ENCODE data around the gene ATP6V0C. TPM values are rescaled to one million over a fixed set of nuclear protein-coding genes. Genes with fewer than 3 reads are reported as not detected.

Gene ATP6V0C
- total and polyA plus RNA-seq, 2 experiments from 2014 or later, result 81.4 to 375 TPM

- DNase-seq (ENCODE audit: low spot score), result no peak
- TF ChIP-seq EZH2 (IDR thresholded peaks at IDR 0.05; ENCODE audit: borderline replicate concordance) (no peak), EZH2phosphoT487 (IDR thresholded peaks at IDR 0.05; ENCODE audit: low read depth, severe bottlenecking, unreplicated experiment) (no peak), CTCF (IDR thresholded peaks at IDR 0.05; ENCODE audit: poor library complexity) (no peak)
- Histone ChIP-seq H3K9me2 (replicated peaks; ENCODE audit: insufficient read depth) (no peaks in the 10 kb centered on the region), H3K9me3 (ENCODE audit: low read depth) (no peaks in the 10 kb centered on the region), H4K20me1 (ENCODE audit: insufficient read depth, poor library complexity, severe bottlenecking) (no peaks in the 10 kb centered on the region), H3K27me3 (no peaks in the 10 kb centered on the region), H3K27ac (no peak overlapping the region), H2AFZ (no peak overlapping the region), H3K4me1 (ENCODE audit: insufficient read depth) (peaks cover 8% of the 10 kb centered on the region), H3K36me3 (replicated peaks; ENCODE audit: insufficient read depth, low read depth) (no peaks in the 10 kb centered on the region), H3K4me2 (no peak overlapping the region), H3K4me3 (no peak overlapping the region), H3K79me2 (peaks cover under 1% of the 10 kb centered on the region)
- 92% methylated on average over 18 of the region's 18 CpGs for WGBS (ENCODE audit: low lambda C conversion rate, missing lambda C conversion rate)
Measured at GRCh38 chr16:2508722-2509400, 4.9 kb upstream of the ATP6V0C start.

DNA sequence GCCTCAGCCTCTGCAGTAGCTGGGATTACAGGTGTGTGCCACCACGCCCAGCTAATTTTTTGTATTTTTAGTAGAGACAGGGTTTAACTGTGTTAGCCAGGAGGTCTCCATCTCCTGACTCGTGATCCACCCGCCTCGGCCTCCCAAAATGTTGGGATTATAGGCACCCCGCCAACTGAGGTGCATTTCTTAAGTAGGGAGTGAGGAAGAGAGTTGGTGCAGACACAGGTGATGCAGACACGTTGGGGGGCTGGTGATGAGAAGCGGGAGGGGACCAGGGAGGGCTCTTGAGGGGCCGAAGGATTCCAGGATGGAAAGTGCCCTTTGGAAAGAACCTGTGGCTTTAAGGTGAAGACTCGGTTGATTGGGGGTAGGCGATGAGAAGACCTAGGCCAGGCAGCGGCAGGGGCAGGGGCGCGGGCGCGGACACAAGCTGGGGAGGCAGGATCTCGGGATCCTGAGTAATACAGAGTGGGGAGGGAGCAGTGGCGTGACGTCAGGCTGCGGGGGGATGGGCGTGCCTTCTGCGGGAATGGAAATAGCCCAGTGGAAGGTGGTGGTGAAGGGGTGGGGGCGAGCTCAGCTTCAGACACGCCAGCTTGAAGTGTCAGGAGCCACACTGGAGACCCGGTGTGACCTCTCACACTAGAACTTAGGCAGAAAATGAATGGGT, 2.5 kb upstream of the ATP6V0C start:
- Histone ChIP-seq H3K4me2 (no peak overlapping the region), H3K9me3 (ENCODE audit: low read depth) (no peaks in the 10 kb centered on the region), H4K20me1 (ENCODE audit: insufficient read depth, poor library complexity, severe bottlenecking) (peaks cover 20% of the 10 kb centered on the region), H3K27ac (no peak overlapping the region), H3K4me3 (no peak overlapping the region), H3K36me3 (replicated peaks; ENCODE audit: insufficient read depth, low read depth) (no peaks in the 10 kb centered on the region), H3K9me2 (replicated peaks; ENCODE audit: insufficient read depth) (no peaks in the 10 kb centered on the region), H3K4me1 (ENCODE audit: insufficient read depth) (peaks cover 17% of the 10 kb centered on the region), H2AFZ (no peak overlapping the region), H3K27me3 (no peaks in the 10 kb centered on the region), H3K79me2 (peaks cover 25% of the 10 kb centered on the region)
- DNase-seq (ENCODE audit: low spot score), result peak; percentile 74
- 76% methylated on average over 13 of the region's 24 CpGs for WGBS (ENCODE audit: low lambda C conversion rate, missing lambda C conversion rate)
- TF ChIP-seq CTCF (IDR thresholded peaks at IDR 0.05; ENCODE audit: poor library complexity) (no peak), EZH2 (IDR thresholded peaks at IDR 0.05; ENCODE audit: borderline replicate concordance) (no peak), EZH2phosphoT487 (IDR thresholded peaks at IDR 0.05; ENCODE audit: low read depth, severe bottlenecking, unreplicated experiment) (no peak)

DNA sequence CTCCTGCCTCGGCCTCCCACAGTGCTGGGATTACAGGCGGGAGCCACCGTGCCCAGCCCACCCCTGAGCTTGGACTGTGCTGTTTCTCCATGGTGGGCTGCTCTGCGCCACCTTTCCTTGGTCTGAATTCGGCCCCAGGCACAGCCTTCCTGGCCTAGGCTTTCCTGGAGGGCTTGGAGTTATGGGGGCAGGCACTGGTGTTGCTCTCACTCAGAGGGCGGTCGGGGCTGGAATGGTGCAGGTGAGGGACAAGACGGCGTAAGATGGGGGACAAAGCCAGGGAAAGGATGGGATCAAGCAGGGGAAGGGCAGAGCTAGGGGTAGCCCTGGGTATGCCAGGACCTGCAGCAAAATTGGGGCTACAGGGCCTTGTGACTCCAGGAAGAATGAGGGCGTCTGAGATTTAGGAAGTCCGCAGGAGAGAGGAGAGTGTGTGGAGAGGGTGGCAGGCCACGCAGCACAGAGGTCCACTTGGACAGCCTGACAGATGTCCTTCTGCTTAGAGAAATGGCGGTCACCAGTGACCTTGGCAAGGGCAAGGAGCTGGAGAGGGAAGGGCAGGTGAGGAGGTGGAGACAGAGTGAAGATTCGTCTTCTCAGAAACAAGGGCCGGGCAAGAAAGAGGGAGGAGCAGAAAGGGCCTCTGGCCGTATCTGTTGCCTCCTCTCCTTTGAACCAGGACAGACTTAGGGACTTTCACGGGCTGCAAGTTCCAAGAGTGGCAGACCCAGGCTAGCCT, 1.6 kb upstream of the ATP6V0C start:
- H3K9me2 ChIP-seq (replicated peaks; ENCODE audit: insufficient read depth), result no peaks in the 10 kb centered on the region

More for the DNA sequence above, 1.6 kb upstream of the ATP6V0C start:
- Histone ChIP-seq H2AFZ (no peak overlapping the region), H3K4me1 (ENCODE audit: insufficient read depth) (peaks cover 26% of the 10 kb centered on the region), H3K27ac (peak overlapping the region; percentile 100), H4K20me1 (ENCODE audit: insufficient read depth, poor library complexity, severe bottlenecking) (peaks cover 29% of the 10 kb centered on the region), H3K4me3 (no peak overlapping the region), H3K27me3 (no peaks in the 10 kb centered on the region), H3K9me3 (ENCODE audit: low read depth) (no peaks in the 10 kb centered on the region), H3K4me2 (peak overlapping the region; percentile 98), H3K36me3 (replicated peaks; ENCODE audit: insufficient read depth, low read depth) (no peaks in the 10 kb centered on the region), H3K79me2 (peaks cover 34% of the 10 kb centered on the region)
- WGBS (ENCODE audit: low lambda C conversion rate, missing lambda C conversion rate), result 86% methylated on average over 17 of the region's 17 CpGs
- TF ChIP-seq CTCF (IDR thresholded peaks at IDR 0.05; ENCODE audit: poor library complexity) (no peak), EZH2phosphoT487 (IDR thresholded peaks at IDR 0.05; ENCODE audit: low read depth, severe bottlenecking, unreplicated experiment) (no peak), EZH2 (IDR thresholded peaks at IDR 0.05; ENCODE audit: borderline replicate concordance) (no peak)
- no peak for DNase-seq (ENCODE audit: low spot score)
